Measurements from ENCODE around the gene ITGAV. TPM values are rescaled to one million over a fixed set of nuclear protein-coding genes. Genes with fewer than 3 reads are reported as not detected.

ITGAV gene
- total and polyA plus RNA-seq, 4 donors: 27.9 to 146 (median 88.9) TPM

Other genes with a start within 250 kb of the ITGAV start
- gene ZC3H15, start 103.8 kb upstream of the ITGAV start, total RNA-seq: 10 to 100 TPM; 51.4 to 51.7 TPM
- gene ZC3H15, start 103.8 kb upstream of the ITGAV start, polyA plus RNA-seq: 10 to 100 TPM; 46.0 to 91.5 TPM
- gene FAM171B, start 104.0 kb downstream of the ITGAV start, total RNA-seq: 10 to 100 TPM in 1 of 2 donors, 1 to 10 TPM in 1; 4.2 to 13.1 TPM
- gene FAM171B, start 104.0 kb downstream of the ITGAV start, polyA plus RNA-seq: under 1 TPM; 0.50 to 0.51 TPM

All from aorta (tissue), 4 donors.